Measurements from ENCODE around the gene POLN.

- TF ChIP-seq CTCF (IDR thresholded peaks at IDR 0.05) (no peak), POLR2A (IDR thresholded peaks at IDR 0.05) (no peak)
These were observed 27.2 kb upstream of the POLN start for GRCh38 chr4:2269206-2269531.
